Measurements from ENCODE around the gene PPFIBP1.

- TF ChIP-seq, protein P1, sequence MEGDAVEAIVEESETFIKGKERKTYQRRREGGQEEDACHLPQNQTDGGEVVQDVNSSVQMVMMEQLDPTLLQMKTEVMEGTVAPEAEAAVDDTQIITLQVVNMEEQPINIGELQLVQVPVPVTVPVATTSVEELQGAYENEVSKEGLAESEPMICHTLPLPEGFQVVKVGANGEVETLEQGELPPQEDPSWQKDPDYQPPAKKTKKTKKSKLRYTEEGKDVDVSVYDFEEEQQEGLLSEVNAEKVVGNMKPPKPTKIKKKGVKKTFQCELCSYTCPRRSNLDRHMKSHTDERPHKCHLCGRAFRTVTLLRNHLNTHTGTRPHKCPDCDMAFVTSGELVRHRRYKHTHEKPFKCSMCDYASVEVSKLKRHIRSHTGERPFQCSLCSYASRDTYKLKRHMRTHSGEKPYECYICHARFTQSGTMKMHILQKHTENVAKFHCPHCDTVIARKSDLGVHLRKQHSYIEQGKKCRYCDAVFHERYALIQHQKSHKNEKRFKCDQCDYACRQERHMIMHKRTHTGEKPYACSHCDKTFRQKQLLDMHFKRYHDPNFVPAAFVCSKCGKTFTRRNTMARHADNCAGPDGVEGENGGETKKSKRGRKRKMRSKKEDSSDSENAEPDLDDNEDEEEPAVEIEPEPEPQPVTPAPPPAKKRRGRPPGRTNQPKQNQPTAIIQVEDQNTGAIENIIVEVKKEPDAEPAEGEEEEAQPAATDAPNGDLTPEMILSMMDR (IDR thresholded peaks at IDR 0.05; ENCODE audit: low read length): no peak
- no peak for TF ChIP-seq EZH2 (IDR thresholded peaks at IDR 0.05; ENCODE audit: borderline replicate concordance, low read length)
These were observed 7.4 kb upstream of the PPFIBP1 start for GRCh38 chr12:27516625-27517024.

All from OCI-LY1 (cell line).